GM21515 (cell line): Measurements from ENCODE around the gene NSMCE1.

Experiments
- ATAC-seq: cut with Tn5 transposase; IDR thresholded peaks from one replicate; pipeline ENCODE4 v1.9.1; 2021; ENCODE audit not compliant: unreplicated experiment

The NSMCE1 gene

DNA sequence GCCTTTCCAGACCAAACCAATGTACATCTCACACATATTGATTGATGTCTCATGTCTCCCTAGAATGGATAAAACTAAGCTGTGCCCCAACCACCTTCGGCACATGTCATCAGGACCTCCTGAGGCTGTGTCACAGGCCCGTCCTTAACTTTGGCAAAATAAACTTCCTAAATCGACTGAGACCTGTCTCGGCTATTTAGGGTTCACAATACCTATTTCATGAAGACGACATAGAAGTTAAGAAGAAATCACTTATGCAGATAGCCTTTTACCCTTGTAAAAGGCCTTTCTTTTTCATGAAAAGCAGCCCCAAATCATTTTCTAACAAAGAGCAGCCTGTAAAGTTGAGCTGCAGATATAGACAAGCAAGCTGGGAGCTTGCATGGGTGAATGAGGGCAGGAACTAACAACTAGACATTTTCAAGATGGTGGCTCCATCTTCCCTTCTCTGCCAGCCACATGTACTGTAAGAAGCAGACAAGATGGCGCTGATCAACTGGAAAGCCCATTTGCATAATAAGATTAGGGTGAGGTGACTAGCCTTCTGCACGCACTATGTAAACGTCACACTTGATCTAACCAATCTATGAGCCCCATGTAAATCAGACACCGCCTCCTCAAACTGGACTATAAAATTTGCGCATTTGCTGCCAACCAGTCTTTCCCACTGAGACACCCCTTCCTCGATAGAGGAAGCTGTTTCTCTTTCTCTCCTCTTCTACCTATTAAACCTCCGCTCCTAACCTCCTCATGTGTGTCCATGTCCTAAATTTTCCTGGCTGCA lies 69.9 kb downstream of the NSMCE1 start:
- ATAC-seq = no peak

DNA sequence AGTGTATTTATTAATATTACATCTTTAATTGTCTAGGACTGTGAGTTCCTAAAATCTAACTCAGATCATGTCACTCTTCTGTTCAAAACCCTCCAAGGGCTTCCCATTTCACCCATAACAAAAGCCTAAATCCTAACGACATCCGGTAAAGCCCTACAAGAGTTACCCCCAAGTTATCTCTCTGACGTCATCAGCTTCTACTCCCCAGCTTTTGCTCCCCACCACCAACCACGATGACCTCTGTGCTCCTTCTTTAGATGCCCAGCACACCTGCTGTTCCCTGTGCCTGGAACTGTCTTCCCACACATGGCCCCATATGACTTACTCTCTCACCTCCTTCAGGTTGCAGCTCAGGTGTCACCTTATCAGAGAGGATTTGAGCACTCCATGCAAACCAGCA lies 71.6 kb downstream of the NSMCE1 start:
- no peak for ATAC-seq

DNA sequence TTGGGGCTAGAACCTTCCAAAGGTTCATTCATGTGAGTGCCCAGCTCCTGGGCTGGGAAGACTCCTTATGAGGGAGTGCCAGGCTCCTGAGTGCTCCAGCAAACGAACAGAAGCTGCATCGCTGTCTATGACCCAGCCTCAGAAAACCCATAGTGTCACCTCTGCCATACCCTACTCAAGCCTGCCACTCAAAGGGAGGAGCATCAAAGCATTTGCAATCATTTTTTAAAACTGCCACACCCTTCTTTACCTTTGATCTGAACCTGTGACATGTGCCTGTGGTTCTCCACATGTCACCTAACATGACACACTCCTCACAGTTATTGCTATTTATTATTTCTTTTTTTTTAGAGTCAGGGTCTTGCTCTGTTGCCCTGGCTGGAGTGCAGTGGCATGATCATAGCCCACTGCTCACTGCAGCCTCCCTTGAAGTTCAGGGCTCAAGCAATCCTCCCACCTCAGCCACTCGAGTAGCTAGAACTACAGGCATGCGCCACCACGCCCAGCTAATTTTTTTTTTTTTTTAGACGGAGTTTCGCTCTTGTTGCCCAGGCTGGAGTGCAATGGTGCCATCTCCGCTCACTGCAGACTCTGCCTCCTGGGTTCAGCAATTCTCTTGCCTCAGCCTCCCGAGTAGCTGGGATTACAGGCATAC lies 72.5 kb downstream of the NSMCE1 start:
- ATAC-seq = no peak

DNA sequence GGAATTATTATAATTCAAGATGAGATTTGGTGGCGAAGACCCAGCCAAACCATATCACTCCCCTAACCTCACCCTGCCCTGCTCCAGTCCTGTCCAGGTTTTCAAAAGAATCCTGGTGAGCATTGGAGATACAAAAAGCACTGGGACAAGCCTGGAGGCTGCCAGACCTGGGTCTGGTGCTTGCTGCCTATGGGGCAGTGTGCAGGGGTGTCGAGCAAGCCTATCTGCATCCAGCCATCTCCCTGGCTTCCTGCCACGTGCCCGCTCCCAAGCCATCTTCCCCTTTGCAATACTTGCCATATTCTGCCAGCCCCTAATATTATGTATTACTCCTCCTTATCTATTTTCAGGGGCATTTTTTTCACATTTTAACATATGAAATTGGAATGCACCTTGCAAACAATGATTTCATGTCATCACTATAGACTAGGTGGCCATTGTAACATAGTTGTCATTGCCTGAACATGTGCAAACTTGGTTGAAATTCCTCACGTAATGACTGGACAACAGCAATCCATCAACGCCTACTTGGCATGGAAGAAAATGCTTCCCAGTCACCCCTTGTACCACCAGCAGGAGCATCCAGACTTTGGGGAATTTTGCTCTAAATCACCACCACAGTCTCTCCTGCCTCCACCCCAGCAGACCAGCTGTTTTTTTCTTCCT lies 73.4 kb downstream of the NSMCE1 start:
- no peak for ATAC-seq

DNA sequence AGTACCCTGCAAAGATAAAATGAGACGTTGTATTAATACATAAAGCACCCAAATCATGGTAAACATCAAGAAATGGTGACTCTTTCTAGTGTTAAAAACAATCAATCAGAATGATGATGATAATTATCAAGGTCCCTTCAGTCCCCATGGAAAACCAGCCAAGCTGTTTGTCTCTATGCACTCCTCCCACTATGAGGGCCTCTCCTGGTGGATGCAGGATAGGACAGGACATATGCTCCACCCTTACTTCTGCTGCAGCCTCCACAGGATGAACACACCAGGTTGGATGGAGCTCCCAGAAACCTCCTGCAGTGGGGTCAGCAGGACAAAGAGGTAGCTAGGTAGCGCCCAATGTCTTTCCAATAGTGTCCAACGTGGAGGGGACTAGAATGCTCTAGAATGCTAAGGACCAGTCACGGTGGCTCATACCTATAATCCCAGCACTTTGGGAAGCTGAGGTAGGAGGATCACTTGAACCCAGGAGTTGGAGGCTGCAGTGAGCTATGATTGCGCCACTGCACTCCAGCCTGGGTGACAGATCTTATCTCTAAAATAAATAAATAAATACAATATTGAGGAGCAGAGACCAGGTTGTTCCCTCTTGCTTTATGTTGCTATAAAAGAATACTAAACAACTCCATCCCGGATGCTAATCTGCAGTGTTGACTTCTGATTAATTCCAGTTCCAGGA lies 75.1 kb downstream of the NSMCE1 start:
- no peak for ATAC-seq

DNA sequence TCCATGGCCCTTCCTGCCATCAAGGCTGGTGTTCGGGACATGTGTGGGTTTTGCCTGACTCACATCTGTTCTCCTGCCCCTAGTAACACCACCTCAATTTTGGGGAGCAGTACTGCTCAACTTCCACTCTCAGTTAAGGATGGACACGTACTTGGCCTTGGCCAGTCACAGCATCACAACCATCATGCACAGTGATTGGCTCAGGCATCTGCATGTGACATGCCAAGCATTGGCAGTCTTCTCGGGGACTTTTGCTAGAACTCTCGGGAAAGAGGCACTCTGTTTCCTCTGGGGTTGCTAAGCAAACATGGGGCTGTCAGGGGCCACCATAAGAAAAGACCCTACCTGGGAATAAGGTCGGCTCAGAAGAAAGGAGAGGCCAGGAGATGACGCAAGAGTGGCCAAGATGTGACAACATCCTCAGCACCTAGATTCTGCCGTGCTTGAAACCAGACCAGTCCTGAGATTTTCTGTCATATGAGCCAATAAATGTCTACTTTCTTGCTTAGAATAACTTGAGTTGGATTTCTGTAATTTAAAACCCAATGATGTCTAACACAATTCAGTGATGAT lies 77.1 kb downstream of the NSMCE1 start:
- ATAC-seq = no peak

DNA sequence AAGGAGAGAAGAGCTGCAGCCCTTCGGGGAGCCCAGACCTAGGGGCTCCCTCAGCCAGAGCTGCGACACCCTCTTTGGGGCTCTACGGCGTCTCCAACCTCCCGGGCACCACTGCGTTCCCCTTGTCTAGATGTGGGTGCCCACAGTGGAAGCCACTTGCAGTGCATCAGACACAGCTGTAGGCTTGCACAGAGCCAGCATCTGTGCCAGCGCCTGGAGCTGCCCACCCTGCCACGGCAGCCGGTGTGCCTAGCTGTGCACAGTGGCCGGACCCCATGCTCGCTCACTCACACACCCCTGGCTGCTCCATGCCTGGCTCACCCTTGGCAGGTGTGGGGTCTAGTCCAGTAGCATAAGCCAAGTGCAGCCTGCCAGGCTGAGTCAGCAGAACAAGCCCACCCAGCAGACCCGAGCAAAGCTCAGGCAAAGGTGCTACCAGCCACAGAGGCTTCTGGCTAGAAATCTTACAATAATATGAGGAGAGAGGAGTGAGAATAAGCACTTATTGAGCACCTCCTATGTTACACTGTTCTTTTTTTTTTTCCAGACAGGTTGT lies 78.2 kb downstream of the NSMCE1 start:
- ATAC-seq = no peak

DNA sequence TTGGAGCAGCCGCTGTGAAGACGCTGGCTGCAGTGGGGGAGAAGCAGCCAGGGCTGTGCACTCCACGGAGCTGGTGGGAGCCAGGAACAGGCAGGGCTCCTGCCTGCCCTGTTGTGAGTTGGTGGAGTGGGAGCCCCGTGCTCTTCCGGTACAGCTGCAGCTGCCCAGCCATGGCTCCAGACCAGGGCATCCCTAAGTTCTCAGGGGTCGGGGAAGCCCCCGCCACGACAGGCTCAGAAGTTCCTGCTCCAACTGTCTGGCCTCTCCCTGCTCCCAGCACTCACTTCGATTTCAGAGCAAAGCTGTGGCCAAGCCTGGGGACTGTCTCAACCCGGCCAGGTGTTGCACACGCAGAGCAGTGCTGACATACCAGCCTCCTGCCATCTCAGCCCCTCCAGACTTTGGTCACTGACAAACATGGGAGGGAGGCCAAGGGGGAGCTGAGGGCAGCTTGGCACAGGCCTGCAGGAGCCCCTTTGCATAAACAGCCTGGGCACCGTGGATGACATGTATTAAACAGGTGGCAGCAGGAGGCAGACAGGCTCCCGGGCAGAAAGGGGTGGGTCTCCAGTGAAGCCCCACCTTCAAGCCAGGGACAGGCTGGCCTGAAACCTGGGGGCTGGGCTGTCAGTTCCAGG lies 79.1 kb downstream of the NSMCE1 start:
- no peak for ATAC-seq

DNA sequence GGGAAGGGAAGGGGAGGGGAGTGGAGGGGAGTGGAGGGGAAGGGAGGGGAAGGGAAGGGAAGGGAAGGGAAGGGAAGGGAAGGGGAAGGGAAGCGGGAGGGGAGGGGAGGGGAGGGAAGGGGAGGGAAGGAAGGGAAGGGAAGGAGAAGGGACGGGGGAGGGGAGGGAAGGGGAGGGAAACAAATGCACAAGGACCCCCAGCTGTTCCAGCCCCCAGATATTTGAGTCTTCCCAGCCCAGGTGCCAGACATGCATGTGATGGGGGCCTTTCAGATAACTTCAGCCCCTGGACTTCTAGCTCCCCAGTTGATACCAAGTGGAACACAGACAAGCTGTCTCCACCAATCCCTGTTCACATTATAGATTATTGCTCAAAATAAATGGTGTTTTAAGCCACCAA lies 79.9 kb downstream of the NSMCE1 start:
- no peak for ATAC-seq

DNA sequence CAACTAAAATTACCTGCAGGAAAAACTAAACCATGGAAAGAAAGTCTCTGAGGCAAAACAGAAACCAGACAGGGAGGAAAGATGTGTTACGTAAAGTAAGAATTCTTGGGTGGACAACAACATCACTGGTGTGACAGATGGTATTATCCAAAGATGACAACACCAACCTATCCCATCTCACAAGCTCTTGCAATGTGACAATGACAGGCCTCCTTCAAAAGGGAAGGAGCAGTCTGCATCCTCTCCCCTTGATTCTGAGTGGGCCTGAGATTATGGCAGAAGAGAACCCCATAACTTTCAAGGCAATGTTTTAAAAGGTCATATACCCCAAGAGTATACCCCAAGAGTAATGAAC lies 82.8 kb downstream of the NSMCE1 start:
- ATAC-seq = no peak

DNA sequence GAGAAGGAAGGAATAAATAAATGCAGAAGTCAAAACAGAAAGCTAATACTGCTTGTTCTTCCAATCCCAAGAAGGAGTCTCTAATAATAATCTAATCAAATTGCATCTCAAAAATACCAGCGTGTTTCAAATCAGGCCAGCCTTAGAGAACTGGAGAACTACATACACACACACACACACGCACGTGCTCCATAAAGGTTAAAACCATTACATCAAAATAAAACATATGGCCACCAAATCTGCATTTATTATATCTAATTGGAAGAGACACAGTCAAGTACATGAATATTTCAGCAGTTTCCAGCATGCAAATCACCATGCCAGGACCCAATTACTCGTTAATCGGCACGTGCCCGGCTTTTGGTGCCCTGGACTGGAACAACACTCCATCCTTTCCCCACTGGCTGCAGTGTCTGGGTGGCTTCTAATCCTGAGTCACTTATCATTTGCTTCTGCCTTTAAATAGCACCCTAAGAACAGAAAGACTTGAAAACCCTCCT lies 85.6 kb downstream of the NSMCE1 start:
- ATAC-seq = no peak

DNA sequence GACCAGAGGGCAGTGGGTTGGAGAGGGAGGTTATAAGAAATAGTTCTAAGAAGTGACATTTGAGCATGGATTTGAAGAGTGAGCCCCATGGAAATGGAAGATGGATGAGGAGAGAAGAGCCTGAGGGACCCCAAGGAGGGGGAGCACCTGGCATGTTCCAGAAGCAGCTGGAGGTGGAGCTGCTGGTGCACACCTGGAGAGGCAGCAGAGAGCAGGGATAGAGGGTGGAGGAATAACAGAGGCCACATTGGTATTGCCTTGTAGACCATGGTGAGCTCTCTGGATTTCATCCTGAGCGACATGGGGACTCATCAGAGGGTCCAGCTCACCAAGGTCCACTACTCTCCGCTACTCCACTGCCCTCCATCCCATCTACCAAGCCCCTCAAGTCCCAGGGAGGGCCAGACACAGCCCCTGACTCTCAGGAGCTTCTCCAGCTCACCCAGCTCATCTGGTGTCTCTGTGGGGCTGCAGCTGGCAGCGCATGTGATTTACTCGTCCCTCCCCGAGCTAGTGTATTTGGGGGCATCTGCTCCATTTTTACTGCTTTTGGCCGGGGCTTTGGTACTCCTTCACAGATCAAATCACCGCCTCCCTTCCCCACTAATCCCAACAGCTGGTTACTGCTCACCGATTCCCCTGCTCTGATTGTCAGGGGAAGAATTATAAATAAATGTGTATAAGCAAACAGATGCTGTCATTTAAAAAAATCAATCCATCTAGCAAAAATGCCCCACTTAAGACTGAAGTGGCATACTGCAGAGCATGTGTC lies 87.4 kb downstream of the NSMCE1 start:
- ATAC-seq = no peak

DNA sequence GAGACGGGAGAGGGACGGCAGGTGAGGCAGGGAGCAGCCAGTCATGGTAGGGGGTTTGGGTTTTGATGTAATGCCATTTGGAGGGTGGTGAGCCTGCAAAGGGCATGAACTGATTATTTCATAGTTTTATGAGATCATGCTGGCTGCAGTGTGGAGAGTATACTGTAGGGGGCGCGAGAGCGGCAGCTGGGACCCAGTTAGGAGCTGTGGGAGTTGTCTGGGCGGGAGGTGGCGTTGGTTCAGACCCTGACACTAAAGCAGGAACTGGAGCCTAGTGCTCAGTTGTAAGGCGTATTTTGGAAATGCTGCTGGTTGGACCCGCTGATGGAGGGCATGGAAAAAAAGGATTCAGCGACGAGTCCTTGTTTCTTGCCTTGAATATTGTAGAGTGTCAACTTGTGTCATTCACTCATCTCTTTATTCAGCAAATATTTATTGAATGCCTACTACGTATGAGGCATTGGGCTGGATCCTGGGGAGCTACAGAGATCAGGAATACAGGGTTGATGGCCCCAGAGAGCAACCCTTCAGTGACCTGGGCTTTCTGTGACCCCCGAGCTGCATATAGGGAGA lies 89.0 kb downstream of the NSMCE1 start:
- peak; percentile 67 for ATAC-seq

DNA sequence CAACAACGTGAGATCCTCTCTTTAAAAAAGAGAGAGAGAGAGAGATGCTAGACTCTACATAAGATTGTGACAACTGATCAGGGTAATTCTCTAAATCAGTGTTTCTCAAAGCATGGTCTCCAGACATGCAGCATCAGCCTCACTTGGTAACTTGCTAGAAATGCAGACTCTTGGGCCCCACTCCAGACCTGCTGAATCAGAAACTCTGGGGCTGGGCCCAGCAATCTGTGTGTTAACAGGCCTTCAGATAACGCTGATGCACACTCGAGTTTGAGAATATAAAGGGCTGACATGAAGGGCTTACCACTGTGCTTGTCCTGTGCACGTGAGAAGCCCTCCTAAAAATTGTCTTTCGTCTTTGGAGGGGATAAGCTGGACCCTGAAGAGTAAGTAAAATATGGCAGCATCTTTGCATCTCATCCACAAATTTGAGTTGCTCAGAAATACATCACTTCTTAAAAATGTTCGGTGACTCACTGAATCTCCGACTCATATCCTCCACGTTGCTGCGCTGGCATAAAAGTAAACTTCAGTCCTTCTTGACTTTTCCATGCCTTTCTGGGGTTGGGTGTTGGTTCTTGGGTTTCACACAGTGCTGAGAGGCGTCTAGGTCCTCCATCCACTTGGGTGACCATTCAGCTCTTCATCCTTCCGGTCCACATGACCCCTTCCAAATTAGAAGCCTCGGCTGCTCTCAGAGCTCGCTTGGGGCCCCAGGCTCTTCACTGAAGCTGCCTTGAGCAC lies 91.4 kb downstream of the NSMCE1 start:
- no peak for ATAC-seq

DNA sequence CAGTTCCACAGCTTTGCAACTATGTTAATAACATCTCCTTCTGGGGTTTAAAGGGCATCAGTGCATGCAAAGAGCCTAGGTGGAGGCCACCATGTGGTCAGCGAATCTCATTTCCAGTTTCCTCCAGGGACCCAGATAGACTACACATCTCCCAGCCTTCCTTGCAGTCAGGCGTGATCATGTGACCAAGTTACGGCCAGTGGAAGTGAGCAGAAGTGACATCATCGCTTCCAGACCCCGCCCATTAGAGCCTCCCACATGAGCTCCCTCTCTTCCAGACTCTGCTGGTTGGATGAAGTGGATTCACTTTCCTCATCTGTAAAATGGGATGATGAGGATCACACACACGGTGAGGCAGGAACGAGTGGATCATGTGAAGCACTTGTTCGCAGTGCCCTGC lies 92.7 kb downstream of the NSMCE1 start:
- no peak for ATAC-seq
